ENCODE results near the gene FBXW11.

DNA sequence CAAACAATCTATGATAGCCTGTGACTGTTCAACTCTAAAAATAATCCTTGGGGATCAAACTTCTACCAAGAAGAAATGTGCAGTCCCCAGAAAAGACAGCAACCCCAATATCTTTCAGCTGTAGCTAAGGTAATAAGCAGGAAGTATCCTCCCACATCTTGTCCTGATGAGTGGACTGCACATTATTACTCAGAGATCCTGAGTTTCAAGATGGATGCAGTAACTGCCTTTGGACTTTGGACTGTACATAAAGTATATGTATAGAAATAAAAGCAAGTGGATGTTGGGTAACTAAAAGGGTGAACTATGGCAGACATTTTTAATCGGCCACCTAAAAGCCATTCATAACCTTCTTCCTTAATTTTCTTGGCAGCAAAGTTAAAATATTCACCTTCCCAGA is 175.8 kb downstream of the FBXW11 start:
- TF ChIP-seq CTCF (conservative IDR thresholded peaks at IDR 0.05 in 1 of 2, IDR thresholded peaks at IDR 0.05 in 1 of 2; ENCODE audit: extremely low read depth in 1 of 2, insufficient read depth in 1 of 2, low read depth in 1 of 2, low read length in 2 of 2): no peak
- no peak for TF ChIP-seq EZH2 (IDR thresholded peaks at IDR 0.05; ENCODE audit: borderline replicate concordance, low read length)
